OCI-LY1 (cell line): Measurements from ENCODE around the gene HUNK.

ENCODE experiments used
- CTCF ChIP-seq: fragments of 200-600 bp; sonication (generic), shearing (Covaris generic); IDR thresholded peaks from 2 replicates; pipeline ENCODE4 v1.5.1; 2017; ENCODE audit warnings: mild to moderate bottlenecking, antibody characterized with exemption, low read length, moderate library complexity, mixed read lengths
- EZH2 ChIP-seq: fragments of 200-600 bp; sonication (generic), shearing (Covaris generic); IDR thresholded peaks from 2 replicates; pipeline ENCODE4 v1.8.0; 2017; ENCODE audit warnings: borderline replicate concordance, mixed run types, mild to moderate bottlenecking, antibody characterized with exemption, low read length, moderate library complexity, mixed read lengths

GRCh38 chr21:32030146-32030652 is 157.4 kb downstream of the HUNK start:
- TF ChIP-seq CTCF (no peak), EZH2 (no peak)
